BE2C (cell line): ENCODE measurements around the gene PHKA1.

Source experiments
- DNase-seq: peaks from one replicate; pipeline ENCODE4 v3.0.0-alpha.2; 2020
- H3K27me3 ChIP-seq: fragments of 250-450 bp; sonication (Bioruptor Pico); 2 replicates; pipeline ENCODE4 v1.5.1; 2020; ENCODE audit warnings: mild to moderate bottlenecking
- H3K36me3 ChIP-seq: fragments of 250-450 bp; sonication (Bioruptor Pico); 2 replicates; pipeline ENCODE4 v1.5.1; 2020; ENCODE audit warnings: mild to moderate bottlenecking
- H3K4me1 ChIP-seq: fragments of 250-450 bp; sonication (Bioruptor Pico); 2 replicates; pipeline ENCODE4 v1.5.1; 2020
- H3K4me3 ChIP-seq: 2 replicates; pipeline ENCODE4 v1.5.1; 2011; ENCODE audit warnings: low read depth, low read length
- H3K9me3 ChIP-seq: fragments of 250-450 bp; sonication (Bioruptor Pico); 2 replicates; pipeline ENCODE4 v1.5.1; 2020
- CTCF ChIP-seq: IDR thresholded peaks from 2 replicates; pipeline ENCODE4 v1.5.1; 2012; ENCODE audit warnings: mild to moderate bottlenecking, low read depth, low read length

Gene PHKA1

GRCh38 chrX:72536542-72536941 is 177.6 kb downstream of the PHKA1 start:
- Histone ChIP-seq H3K9me3 (no peaks in the 10 kb centered on the region), H3K4me1 (0 out of 2 replicates have a peak, but pooled peaks cover 3% of the 10 kb centered on the region), H3K4me3 (no peak overlapping the region), H3K36me3 (no peaks in the 10 kb centered on the region), H3K27me3 (no peaks in the 10 kb centered on the region)
- TF ChIP-seq CTCF: no peak
- no peak for DNase-seq

- no peak overlapping the region for H3K4me3 ChIP-seq
- no peak for DNase-seq
- no peaks in the 10 kb centered on the region for H3K9me3 ChIP-seq
- no peaks in the 10 kb centered on the region for H3K36me3 ChIP-seq
- TF ChIP-seq CTCF: no peak
- no peaks in the 10 kb centered on the region for H3K27me3 ChIP-seq
- H3K4me1 ChIP-seq: no peaks in the 10 kb centered on the region
Observed at GRCh38 chrX:72532366-72532765, 181.7 kb downstream of the PHKA1 start.
